KMS-11 (cell line): Measurements from ENCODE around the gene C1orf35.

Experiments
- H2AFZ ChIP-seq: fragments of 200-600 bp; sonication (generic); 2 replicates; pipeline ENCODE4 v1.6.1; 2016; ENCODE audit warnings: antibody characterized with exemption, mixed run types, low read depth
- H3K27ac ChIP-seq: fragments of 200-600 bp; sonication (generic); 2 replicates; pipeline ENCODE4 v1.6.1; 2016; ENCODE audit warnings: mild to moderate bottlenecking, mixed run types
- H3K27me3 ChIP-seq: fragments of 200-600 bp; sonication (generic); 2 replicates; pipeline ENCODE4 v1.6.1; 2017; ENCODE audit warnings: mild to moderate bottlenecking, low read depth, mixed run types, moderate library complexity; ENCODE audit not compliant: insufficient read depth
- H3K36me3 ChIP-seq: fragments of 200-600 bp; sonication (generic); 2 replicates; pipeline ENCODE4 v1.6.1; 2017; ENCODE audit warnings: mild to moderate bottlenecking, mixed run types; ENCODE audit not compliant: insufficient read depth
- H3K4me1 ChIP-seq: fragments of 200-600 bp; sonication (generic); 2 replicates; pipeline ENCODE4 v1.6.1; 2016; ENCODE audit warnings: mild to moderate bottlenecking, low read depth, mixed run types; ENCODE audit not compliant: poor library complexity, severe bottlenecking
- H3K4me2 ChIP-seq: fragments of 200-600 bp; sonication (generic); 2 replicates; pipeline ENCODE4 v1.7.0; 2016; ENCODE audit warnings: mild to moderate bottlenecking, mixed run types
- H3K4me3 ChIP-seq: fragments of 200-600 bp; sonication (generic); IDR thresholded peaks from 2 replicates; pipeline ENCODE4 v1.6.1; 2017; ENCODE audit warnings: low read depth, low read length, mixed read lengths; ENCODE audit not compliant: insufficient read depth
- H3K79me2 ChIP-seq: fragments of 200-600 bp; sonication (generic); 2 replicates; pipeline ENCODE4 v1.6.1; 2016; ENCODE audit warnings: low read depth, mixed run types; ENCODE audit not compliant: insufficient read depth
- H3K9ac ChIP-seq: fragments of 200-600 bp; sonication (generic); 2 replicates; pipeline ENCODE4 v1.6.1; 2016; ENCODE audit warnings: mild to moderate bottlenecking, mixed run types
- H4K20me1 ChIP-seq: fragments of 200-600 bp; sonication (generic); 2 replicates; pipeline ENCODE4 v1.6.1; 2016; ENCODE audit warnings: mild to moderate bottlenecking, mixed run types; ENCODE audit not compliant: insufficient read depth
- TF ChIP-seq, protein P1 (sequence below): fragments of 200-600 bp; sonication (generic); conservative IDR thresholded peaks from 2 replicates; pipeline ENCODE4 v1.6.1; 2017; ENCODE audit warnings: low read depth, mild to moderate bottlenecking, antibody characterized with exemption, low read length, moderate library complexity, mixed read lengths

The C1orf35 gene

DNA sequence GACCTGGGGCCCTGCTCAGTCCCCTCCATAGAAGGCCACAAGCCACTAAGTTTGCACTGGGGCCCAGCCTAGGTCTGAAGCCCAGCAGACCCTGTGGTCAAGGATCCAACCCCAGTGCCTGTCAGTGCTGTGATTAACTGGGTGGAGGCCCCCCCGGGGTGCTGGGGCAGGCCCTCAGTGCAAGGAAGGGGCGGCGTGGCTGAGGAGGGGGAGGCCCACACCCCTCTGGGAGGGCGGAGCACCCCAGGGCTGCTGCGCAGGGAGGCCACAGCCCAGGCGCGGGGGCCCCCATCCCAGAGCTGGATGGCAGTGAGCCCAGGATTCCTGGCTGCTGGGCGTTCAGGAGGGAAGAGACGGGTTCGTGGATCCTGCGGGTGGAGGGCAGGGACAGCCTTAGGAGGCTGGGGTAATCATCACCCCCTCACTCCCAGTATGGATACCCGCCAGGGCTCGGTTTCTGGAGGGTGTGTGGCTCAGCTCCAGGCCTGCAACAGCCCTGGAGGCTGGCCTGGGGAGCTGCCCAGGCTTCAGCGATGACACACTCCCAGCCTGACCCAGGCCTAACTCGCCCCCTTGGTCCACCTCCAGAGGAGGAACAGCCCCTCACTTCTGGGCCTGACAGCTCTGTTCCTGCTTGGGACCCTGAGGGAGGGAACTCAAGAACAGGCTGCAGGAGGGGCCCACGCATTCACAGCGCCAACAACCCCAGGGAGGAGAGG, 47.5 kb upstream of the C1orf35 start:
- no peaks in the 10 kb centered on the region for H3K27me3 ChIP-seq
- no peak overlapping the region for H3K9ac ChIP-seq
- no peak overlapping the region for H3K4me2 ChIP-seq

DNA sequence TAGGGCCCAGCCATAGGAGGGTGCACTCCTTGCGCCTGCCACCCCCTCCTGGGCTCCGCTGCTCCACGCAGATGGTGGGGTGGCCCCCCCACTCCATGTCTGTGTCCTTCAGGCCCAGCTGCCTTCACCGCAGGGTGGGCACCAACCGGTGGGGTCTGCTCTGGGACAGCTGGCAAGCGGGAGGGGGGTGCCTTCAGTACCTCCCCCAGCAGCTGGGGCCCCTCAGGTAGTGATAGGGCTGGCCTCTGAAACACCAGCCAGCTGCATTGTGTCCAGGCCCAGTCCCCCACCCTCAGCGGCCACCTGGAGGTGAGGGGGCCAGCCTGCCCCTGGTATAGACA, 47.0 kb upstream of the C1orf35 start:
- Histone ChIP-seq H3K9ac (no peak overlapping the region), H3K27me3 (no peaks in the 10 kb centered on the region), H3K79me2 (peaks cover 16% of the 10 kb centered on the region; the same call in 1 of the 2 replicates), H3K27ac (no peak overlapping the region), H3K36me3 (no peaks in the 10 kb centered on the region), H3K4me1 (no peaks in the 10 kb centered on the region), H2AFZ (no peak overlapping the region), H3K4me3 (no peak overlapping the region), H4K20me1 (no peaks in the 10 kb centered on the region), H3K4me2 (no peak overlapping the region)
- TF ChIP-seq, protein P1, sequence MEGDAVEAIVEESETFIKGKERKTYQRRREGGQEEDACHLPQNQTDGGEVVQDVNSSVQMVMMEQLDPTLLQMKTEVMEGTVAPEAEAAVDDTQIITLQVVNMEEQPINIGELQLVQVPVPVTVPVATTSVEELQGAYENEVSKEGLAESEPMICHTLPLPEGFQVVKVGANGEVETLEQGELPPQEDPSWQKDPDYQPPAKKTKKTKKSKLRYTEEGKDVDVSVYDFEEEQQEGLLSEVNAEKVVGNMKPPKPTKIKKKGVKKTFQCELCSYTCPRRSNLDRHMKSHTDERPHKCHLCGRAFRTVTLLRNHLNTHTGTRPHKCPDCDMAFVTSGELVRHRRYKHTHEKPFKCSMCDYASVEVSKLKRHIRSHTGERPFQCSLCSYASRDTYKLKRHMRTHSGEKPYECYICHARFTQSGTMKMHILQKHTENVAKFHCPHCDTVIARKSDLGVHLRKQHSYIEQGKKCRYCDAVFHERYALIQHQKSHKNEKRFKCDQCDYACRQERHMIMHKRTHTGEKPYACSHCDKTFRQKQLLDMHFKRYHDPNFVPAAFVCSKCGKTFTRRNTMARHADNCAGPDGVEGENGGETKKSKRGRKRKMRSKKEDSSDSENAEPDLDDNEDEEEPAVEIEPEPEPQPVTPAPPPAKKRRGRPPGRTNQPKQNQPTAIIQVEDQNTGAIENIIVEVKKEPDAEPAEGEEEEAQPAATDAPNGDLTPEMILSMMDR, result no peak

More for the DNA sequence above, 47.5 kb upstream of the C1orf35 start:
- Histone ChIP-seq H3K79me2 (peaks cover 10% of the 10 kb centered on the region; the same call in 1 of the 2 replicates), H4K20me1 (no peaks in the 10 kb centered on the region), H2AFZ (no peak overlapping the region), H3K36me3 (no peaks in the 10 kb centered on the region), H3K4me3 (no peak overlapping the region), H3K4me1 (no peaks in the 10 kb centered on the region), H3K27ac (no peak overlapping the region)
- TF ChIP-seq, protein P1, result no peak

DNA sequence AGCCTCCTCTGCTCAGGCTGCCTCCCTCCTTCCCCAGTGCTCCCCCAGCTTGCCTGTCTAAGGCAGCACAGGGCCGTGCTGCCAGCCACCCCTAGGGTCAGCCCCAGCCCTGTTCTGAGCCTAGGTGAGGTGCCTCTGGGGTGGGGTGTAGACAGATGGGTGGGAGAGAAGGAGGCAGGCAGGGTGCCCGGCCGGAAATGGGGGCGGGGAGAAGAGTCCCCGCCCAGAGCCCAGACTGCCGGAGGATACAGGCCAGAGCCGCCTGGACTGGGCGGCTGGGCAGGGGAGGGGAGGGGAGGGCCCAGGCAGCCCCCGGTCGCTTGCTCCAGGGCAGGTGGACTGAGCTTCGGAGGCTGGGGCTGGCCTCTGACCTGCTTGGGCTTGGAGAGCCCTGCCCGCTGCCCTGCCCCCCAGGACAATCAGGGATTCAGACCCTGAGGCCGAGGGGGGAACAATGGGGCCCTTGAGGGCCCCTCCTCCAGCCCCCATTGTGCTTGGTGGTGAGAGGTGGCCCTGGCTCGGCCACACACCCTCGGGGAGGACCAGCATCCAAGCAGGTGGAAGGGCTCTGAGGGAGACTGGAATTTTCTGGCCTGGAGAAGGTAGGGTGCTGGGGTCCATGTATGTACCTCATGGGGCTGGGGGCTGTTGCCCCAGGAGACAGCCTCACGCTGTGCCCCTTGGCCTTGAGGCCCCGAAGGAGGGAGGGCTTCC, 46.4 kb upstream of the C1orf35 start, which contains the start of gene GJC2:
GJC2 (plus strand) TSS at position 525 of the 714 bp plus-strand sequence. CDS start 7,829 bp downstream, outside the sequence.
- Histone ChIP-seq H3K4me3 (no peak within 1 kb of the TSS), H3K4me2 (no peak within 1 kb of the TSS), H3K36me3 (no peaks in the 10 kb centered on the region), H3K4me1 (no peaks in the 10 kb centered on the region), H3K9ac (no peak within 1 kb of the TSS), H3K27ac (no peak within 1 kb of the TSS), H2AFZ (no peak within 1 kb of the TSS), H4K20me1 (no peaks in the 10 kb centered on the region), H3K79me2 (peaks cover 21% of the 10 kb centered on the region; the same call in 1 of the 2 replicates), H3K27me3 (no peaks in the 10 kb centered on the region)
- TF ChIP-seq, protein P1, result no peak

DNA sequence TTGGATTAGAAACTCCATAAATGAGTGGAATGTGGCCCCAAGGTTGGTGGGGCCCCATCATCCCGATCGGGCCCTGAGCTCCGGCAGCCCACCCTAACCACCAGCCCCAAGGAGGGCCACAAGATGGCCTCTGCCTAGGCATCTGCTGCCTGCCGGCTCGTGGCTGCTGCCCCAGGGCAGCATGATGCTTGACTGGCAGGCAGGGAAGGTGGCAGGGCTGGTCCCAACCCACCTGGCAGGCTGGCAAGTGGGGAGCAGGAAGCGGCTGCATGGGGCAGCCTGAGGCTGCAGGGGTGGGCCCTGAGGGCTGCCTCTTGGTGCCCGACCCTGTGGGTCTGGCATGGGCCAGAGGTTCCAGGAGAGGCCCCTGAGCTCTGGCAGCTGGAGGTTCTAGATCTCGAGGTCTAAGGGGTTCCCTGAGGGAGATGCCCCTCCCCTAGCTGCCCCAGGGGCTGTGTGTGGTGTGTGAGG, 45.8 kb upstream of the C1orf35 start:
- peaks cover 27% of the 10 kb centered on the region for H3K79me2 ChIP-seq
- H3K4me2 ChIP-seq, result no peak overlapping the region
- H3K27ac ChIP-seq, result no peak overlapping the region
- no peak overlapping the region for H3K9ac ChIP-seq
- no peak overlapping the region for H2AFZ ChIP-seq
- no peaks in the 10 kb centered on the region for H3K4me1 ChIP-seq
- no peaks in the 10 kb centered on the region for H3K36me3 ChIP-seq
- H3K27me3 ChIP-seq, result no peaks in the 10 kb centered on the region
- no peak overlapping the region for H3K4me3 ChIP-seq
- TF ChIP-seq, protein P1, result no peak
- H4K20me1 ChIP-seq, result no peaks in the 10 kb centered on the region
